GM19324 (cell line): ENCODE measurements around the gene MIEF1.
"Not testable (repeated sequence)": the region's sequence is repeated elsewhere in the genome, so short reads cannot be mapped to it uniquely, and the experiment has no call there.

Source experiments
- ATAC-seq: cut with Tn5 transposase; IDR thresholded peaks from one replicate; pipeline ENCODE4 v1.9.1; 2021; ENCODE audit warnings: mild to moderate bottlenecking, moderate library complexity; ENCODE audit not compliant: unreplicated experiment, low FRiP score

MIEF1 gene

DNA sequence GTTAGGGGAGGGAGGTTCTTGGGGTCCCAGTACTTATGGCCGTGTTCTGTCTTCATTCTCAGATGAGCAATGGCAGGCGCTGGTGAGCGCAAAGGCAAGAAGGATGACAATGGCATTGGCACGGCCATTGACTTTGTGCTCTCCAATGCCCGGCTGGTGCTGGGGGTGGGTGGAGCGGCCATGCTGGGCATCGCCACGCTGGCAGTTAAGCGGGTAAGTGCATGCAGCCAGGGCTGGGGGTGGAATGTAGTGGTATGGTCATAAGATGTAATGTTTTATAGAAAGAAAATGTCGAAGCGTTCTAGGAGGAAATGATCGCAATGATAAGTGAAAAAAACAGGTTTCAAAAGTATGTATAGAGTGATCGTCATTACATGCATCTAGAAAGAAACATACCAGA, 9.1 kb downstream of the MIEF1 start:
- ATAC-seq = no peak

GRCh38 chr22:39512026-39512425, 9.9 kb downstream of the MIEF1 start:
- no peak for ATAC-seq

GRCh38 chr22:39513791-39514190, 11.7 kb downstream of the MIEF1 start:
- no peak for ATAC-seq

- no peak for ATAC-seq
Measured at GRCh38 chr22:39514373-39514973, 12.4 kb downstream of the MIEF1 start.

DNA sequence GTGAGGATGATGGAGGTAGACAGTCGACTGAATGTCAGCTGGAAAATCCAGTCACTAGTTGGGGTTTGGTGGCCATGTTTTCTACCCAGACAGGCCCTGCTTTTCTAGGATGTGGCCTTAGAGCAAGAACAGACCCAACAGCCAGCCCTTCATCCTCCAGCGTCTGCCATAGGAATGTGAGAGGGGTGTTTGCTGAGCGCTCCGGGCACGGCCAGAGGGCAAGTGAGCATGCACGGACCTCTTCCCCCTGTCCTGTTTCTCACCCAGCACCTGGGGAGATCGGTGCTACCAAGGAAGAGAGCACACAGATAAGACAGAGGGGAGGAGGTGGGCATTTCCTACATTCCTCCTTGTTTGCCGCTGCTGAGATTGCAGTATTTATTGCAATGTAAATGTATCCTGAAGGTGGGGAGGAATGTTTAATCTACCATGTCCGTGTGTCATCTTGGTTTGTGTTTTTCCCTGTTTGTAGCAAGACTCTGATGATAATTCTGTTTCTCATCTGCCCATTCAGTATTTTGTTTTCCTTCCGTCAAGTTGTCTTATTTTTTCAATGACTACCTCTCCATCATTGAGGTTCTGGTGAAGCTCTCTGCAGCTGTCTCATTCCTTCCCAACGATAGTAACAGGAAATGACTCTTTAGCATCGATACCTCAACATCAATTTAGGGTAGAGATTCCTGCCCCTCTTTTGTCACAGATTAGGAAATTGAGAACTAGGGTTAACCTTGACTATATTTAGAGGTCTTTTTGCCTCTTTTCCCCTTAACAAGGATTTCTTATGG, 13.4 kb downstream of the MIEF1 start:
- no peak for ATAC-seq

- ATAC-seq = no peak
Measured at GRCh38 chr22:39517470-39517869, 15.4 kb downstream of the MIEF1 start.

GRCh38 chr22:39518144-39518786, 16.2 kb downstream of the MIEF1 start:
- ATAC-seq = no peak

DNA sequence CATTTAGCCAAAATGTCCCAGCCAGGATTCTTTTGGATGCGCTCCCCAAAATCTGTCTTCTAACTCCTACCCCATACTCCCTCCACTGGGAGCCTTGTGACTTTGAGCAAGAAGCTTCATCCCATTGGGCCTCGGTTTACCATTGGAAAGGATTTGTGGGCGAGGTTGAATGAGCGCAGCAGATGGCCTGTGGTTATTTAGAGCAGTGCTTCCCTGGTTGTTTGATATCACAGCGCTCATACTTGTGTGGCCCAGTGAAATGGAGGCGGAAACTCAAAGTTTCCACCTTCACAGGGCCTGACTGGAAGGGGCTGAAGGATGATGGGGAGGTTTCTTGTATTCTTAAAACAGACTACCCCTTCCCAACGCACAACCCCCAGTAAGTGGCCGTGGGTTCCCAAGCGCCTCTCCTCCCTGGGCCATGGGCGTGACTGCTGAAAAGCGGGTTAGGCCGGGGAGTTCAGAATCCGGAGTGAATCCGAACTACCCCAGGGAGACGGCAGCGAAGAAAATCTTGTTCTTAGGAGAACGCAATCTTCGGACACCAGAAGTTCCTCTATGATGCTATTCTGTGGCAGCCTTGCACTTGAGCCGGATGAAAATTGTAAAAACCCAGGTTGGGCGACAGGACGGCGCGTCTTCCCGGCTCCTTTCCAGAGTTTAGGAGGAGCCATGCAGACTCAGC, 17.0 kb downstream of the MIEF1 start:
- ATAC-seq = no peak

GRCh38 chr22:39519681-39520225, 17.7 kb downstream of the MIEF1 start:
- peak; percentile 79 for ATAC-seq

DNA sequence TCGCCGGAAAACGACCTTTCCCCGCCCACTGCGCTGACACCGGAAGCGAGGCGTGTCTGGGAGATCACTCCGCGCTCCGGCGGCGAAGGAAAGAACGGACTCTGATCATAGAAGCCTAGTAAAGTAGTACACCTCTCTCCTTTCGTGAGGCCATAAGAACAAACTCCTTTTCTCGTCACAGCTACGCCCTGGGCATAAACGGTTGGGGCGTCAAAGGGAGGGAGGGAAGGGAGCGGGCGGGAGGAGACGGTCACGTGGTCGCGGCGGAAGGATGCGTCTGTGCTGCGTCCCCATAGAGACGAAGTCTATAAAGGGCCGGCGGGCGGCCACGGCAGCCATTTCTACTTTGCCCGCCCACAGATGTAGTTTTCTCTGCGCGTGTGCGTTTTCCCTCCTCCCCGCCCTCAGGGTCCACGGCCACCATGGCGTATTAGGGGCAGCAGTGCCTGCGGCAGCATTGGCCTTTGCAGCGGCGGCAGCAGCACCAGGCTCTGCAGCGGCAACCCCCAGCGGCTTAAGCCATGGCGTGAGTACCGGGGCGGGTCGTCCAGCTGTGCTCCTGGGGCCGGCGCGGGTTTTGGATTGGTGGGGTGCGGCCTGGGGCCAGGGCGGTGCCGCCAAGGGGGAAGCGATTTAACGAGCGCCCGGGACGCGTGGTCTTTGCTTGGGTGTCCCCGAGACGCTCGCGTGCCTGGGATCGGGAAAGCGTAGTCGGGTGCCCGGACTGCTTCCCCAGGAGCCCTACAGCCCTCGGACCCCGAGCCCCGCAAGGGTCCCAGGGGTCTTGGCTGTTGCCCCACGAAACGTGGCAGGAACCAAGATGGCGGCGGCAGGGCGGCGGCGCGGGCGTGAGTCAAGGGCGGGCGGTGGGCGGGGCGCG, 18.4 kb downstream of the MIEF1 start, which contains the start of gene ATF4:
Gene ATF4 (plus strand): TSS at position 337 of the 880 bp plus-strand sequence. CDS start 884 bp downstream, outside the sequence.
- peak; percentile 66 for ATAC-seq

DNA sequence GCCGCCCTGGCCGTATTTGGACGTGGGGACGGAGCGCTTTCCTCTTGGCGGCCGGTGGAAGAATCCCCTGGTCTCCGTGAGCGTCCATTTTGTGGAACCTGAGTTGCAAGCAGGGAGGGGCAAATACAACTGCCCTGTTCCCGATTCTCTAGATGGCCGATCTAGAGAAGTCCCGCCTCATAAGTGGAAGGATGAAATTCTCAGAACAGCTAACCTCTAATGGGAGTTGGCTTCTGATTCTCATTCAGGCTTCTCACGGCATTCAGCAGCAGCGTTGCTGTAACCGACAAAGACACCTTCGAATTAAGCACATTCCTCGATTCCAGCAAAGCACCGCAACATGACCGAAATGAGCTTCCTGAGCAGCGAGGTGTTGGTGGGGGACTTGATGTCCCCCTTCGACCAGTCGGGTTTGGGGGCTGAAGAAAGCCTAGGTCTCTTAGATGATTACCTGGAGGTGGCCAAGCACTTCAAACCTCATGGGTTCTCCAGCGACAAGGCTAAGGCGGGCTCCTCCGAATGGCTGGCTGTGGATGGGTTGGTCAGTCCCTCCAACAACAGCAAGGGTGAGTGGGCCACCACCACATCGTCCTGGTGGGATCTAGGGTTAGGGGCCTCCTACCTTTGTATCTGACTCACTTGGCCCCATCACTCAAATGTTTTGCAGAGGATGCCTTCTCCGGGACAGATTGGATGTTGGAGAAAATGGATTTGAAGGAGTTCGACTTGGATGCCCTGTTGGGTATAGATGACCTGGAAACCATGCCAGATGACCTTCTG, 19.2 kb downstream of the MIEF1 start:
- not testable (repeated sequence) for ATAC-seq

GRCh38 chr22:39522091-39522490, 20.0 kb downstream of the MIEF1 start:
- not testable (repeated sequence) for ATAC-seq

GRCh38 chr22:39522567-39523300, 20.6 kb downstream of the MIEF1 start:
- ATAC-seq = no peak

DNA sequence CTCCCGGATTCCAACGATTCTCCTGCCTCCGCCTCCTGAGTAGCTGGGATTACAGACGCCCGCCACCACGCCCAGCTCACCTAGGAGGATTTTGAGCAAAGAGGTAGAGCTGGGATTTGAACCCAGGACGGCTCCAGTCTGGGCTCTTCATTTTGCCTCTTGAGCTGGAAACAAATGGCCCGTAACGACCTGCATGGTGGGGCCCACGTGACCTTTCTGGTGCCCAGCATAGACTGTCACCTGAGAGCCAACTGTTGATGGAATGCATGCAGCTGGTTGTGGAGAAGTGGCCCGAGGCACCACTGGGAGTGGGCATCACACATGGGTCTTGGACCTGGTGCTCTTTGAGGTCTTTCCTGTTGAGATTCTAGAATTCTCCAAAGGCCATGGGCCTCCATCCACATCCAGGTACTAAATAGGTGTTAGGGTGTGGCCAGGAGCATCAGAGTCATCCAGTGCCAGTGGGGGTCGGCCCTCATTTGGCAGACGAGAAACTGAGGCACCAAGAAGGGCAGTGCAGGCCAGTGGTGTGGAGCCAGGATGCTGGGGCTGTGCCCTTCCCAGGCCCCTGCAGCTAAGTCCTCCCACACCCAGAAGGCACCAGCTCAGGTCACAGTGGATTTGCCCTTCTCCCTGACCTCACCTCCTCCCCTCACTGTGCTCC, 22.1 kb downstream of the MIEF1 start:
- no peak for ATAC-seq

GRCh38 chr22:39524753-39525657, 22.9 kb downstream of the MIEF1 start:
- no peak for ATAC-seq

GRCh38 chr22:39525658-39525975, 23.5 kb downstream of the MIEF1 start:
- no peak for ATAC-seq

GRCh38 chr22:39526736-39527171, 24.7 kb downstream of the MIEF1 start:
- no peak for ATAC-seq
